H1 (cell line): ENCODE data around the gene SBNO1. TPM values are rescaled to one million over a fixed set of nuclear protein-coding genes. Genes with fewer than 3 reads are reported as not detected.

ENCODE experiments used
- CTCF ChIA-PET: fragments of 300-600 bp; sonication (Branson Sonifier 250); formaldehyde crosslinking; loops from one replicate; lab custom pipeline; 2021; ENCODE audit not compliant: partially characterized antibody; lab: Charles Lee
- POLR2A ChIA-PET: fragments of 300-600 bp; sonication (Branson Sonifier 250); formaldehyde crosslinking; loops from one replicate; lab custom pipeline; 2021; ENCODE audit warnings: inconsistent platforms; ENCODE audit not compliant: partially characterized antibody; lab: Charles Lee
- DNase-seq, 2 experiments: peaks; one replicate each; pipeline versions ENCODE4 v3.0.0 to v3.0.0-alpha.2; 2010 to 2022; ENCODE audit warnings: low spot score in 2 of 2, low read depth in 1 of 2, mixed read lengths in 1 of 2
- FAIRE-seq: peaks from 2 replicates; lab custom pipeline; 2011; peaks lifted over from hg19 to GRCh38; lab: Jason Lieb, UNC
- H2AFZ ChIP-seq: 2 replicates; pipeline ENCODE4 v1.8.1; 2012; ENCODE audit warnings: low read length, inconsistent platforms
- H2AK5ac ChIP-seq: 2 replicates; pipeline ENCODE4 v1.6.1; 2013; ENCODE audit warnings: low read depth, low read length
- H2BK120ac ChIP-seq: replicated peaks from 2 replicates; pipeline ENCODE3; 2013; ENCODE audit warnings: low read depth, low read length, inconsistent platforms
- H2BK12ac ChIP-seq: 2 replicates; pipeline ENCODE4 v1.6.1; 2013; ENCODE audit warnings: low read depth, low read length
- H2BK15ac ChIP-seq: 2 replicates; pipeline ENCODE4 v1.6.1; 2013; ENCODE audit warnings: low read length
- H2BK20ac ChIP-seq: 2 replicates; pipeline ENCODE4 v1.6.1; 2013; ENCODE audit warnings: low read length
- H2BK5ac ChIP-seq: 2 replicates; pipeline ENCODE4 v1.6.1; 2013; ENCODE audit warnings: low read depth, low read length
- H3K14ac ChIP-seq: 2 replicates; pipeline ENCODE4 v1.6.1; 2013; ENCODE audit warnings: inconsistent platforms; ENCODE audit not compliant: insufficient read length
- H3K18ac ChIP-seq: 2 replicates; pipeline ENCODE4 v1.6.1; 2013; ENCODE audit warnings: low read length; ENCODE audit errors: extremely low read depth
- H3K23ac ChIP-seq: 2 replicates; pipeline ENCODE4 v1.6.1; 2013; ENCODE audit warnings: inconsistent platforms; ENCODE audit not compliant: insufficient read length
- H3K23me2 ChIP-seq: 2 replicates; pipeline ENCODE4 v1.6.1; 2013; ENCODE audit warnings: low read depth, low read length
- H3K27ac ChIP-seq: 2 replicates; pipeline ENCODE4 v1.6.1; 2011; ENCODE audit warnings: low read depth, low read length, inconsistent platforms
- H3K27me3 ChIP-seq, 4 experiments: replicated peaks in 1 of 4; 1 replicate in 1 of 4; 2 replicates in 3 of 4; pipeline versions ENCODE4 v1.6.1 to v1.8.1; 2011 to 2013; ENCODE audit warnings: low read length in 3 of 4, mild to moderate bottlenecking in 3 of 4, inconsistent platforms in 2 of 4, mixed read lengths in 2 of 4, moderate library complexity in 1 of 4; ENCODE audit not compliant: control insufficient read depth in 3 of 4, insufficient read depth in 3 of 4; ENCODE audit errors: extremely low read depth in 1 of 4
- H3K36me3 ChIP-seq, 4 experiments: 2 replicates each; pipeline versions ENCODE4 v1.6.1 to v1.8.1; 2011 to 2013; ENCODE audit warnings: mild to moderate bottlenecking in 4 of 4, low read length in 3 of 4, moderate library complexity in 2 of 4, control low read depth in 1 of 4, inconsistent platforms in 1 of 4; ENCODE audit not compliant: insufficient read depth in 4 of 4, control insufficient read depth in 2 of 4
- H3K4ac ChIP-seq: replicated peaks from 2 replicates; pipeline ENCODE3; 2013; ENCODE audit warnings: low read length, low read depth, mixed read lengths, inconsistent platforms; ENCODE audit not compliant: insufficient read length
- H3K4me1 ChIP-seq, 4 experiments: replicated peaks in 1 of 4; 1 replicate in 1 of 4; 2 replicates in 3 of 4; pipeline versions ENCODE4 v1.6.1 to v1.8.1; 2011 to 2013; ENCODE audit warnings: low read length in 3 of 4, inconsistent platforms in 2 of 4, mixed read lengths in 1 of 4; ENCODE audit not compliant: insufficient read depth in 4 of 4, control insufficient read depth in 3 of 4
- H3K4me2 ChIP-seq, 2 experiments: 2 replicates each; pipeline versions ENCODE4 v1.6.1 to v1.8.1; 2011 to 2013; ENCODE audit warnings: low read depth in 2 of 2, low read length in 2 of 2, control low read depth in 1 of 2, inconsistent platforms in 1 of 2, mild to moderate bottlenecking in 1 of 2; ENCODE audit not compliant: insufficient read depth in 1 of 2
- H3K4me3 ChIP-seq, 4 experiments: fragments of 200-600, 300-600 bp in 1 of 4; sonication (generic), shearing (Covaris generic), sonication (Bioruptor Twin) in 1 of 4; 2 replicates each; pipeline versions ENCODE4 v1.5.1 to v1.8.1; 2011 to 2016; ENCODE audit warnings: low read length in 4 of 4, low read depth in 3 of 4, control low read depth in 2 of 4, inconsistent platforms in 2 of 4, mild to moderate bottlenecking in 2 of 4, mixed read lengths in 1 of 4, moderate library complexity in 1 of 4; ENCODE audit not compliant: insufficient read depth in 2 of 4; ENCODE audit errors: extremely low read depth in 1 of 4
- H3K56ac ChIP-seq: replicated peaks from 2 replicates; pipeline ENCODE3; 2013; ENCODE audit warnings: low read depth, mild to moderate bottlenecking, mixed read lengths, low read length, inconsistent platforms; ENCODE audit not compliant: insufficient read length
- H3K79me1 ChIP-seq: 2 replicates; pipeline ENCODE4 v1.6.1; 2013; ENCODE audit warnings: low read depth, low read length, control low read depth
- H3K79me2 ChIP-seq, 2 experiments: 2 replicates each; pipeline versions ENCODE4 v1.6.1 to v1.8.1; 2012 to 2013; ENCODE audit warnings: low read length in 2 of 2, mild to moderate bottlenecking in 2 of 2, inconsistent platforms in 1 of 2; ENCODE audit not compliant: insufficient read depth in 2 of 2, control insufficient read depth in 1 of 2
- H3K9ac ChIP-seq, 4 experiments: replicated peaks in 1 of 4; 1 replicate in 1 of 4; 2 replicates in 3 of 4; pipeline versions ENCODE4 v1.6.1 to v1.8.1; 2011 to 2013; ENCODE audit warnings: low read depth in 3 of 4, low read length in 3 of 4, control low read depth in 2 of 4, mild to moderate bottlenecking in 2 of 4, moderate library complexity in 2 of 4, inconsistent platforms in 1 of 4; ENCODE audit errors: extremely low read depth in 1 of 4
- H3K9me3 ChIP-seq, 2 experiments: 2 replicates each; pipeline versions ENCODE4 v1.6.1 to v1.8.1; 2012 to 2013; ENCODE audit warnings: mild to moderate bottlenecking in 2 of 2, moderate library complexity in 2 of 2, control low read depth in 1 of 2, inconsistent platforms in 1 of 2, low read depth in 1 of 2, low read length in 1 of 2, mixed read lengths in 1 of 2; ENCODE audit not compliant: insufficient read depth in 2 of 2
- H4K20me1 ChIP-seq, 2 experiments: replicated peaks in 1 of 2; 2 replicates each; pipeline versions ENCODE3 to v1.8.1; 2011 to 2013; ENCODE audit warnings: inconsistent platforms in 2 of 2, low read length in 2 of 2, mild to moderate bottlenecking in 1 of 2; ENCODE audit not compliant: insufficient read depth in 2 of 2, control insufficient read depth in 1 of 2
- H4K5ac ChIP-seq: 2 replicates; pipeline ENCODE4 v1.6.1; 2013; ENCODE audit warnings: low read length, low read depth, mixed read lengths, inconsistent platforms; ENCODE audit not compliant: insufficient read length
- H4K8ac ChIP-seq: 2 replicates; pipeline ENCODE4 v1.8.0; 2013; ENCODE audit warnings: mild to moderate bottlenecking, moderate library complexity, low read length, inconsistent platforms; ENCODE audit not compliant: insufficient read depth; ENCODE audit errors: extremely low read depth
- H4K91ac ChIP-seq: replicated peaks from 2 replicates; pipeline ENCODE3; 2013; ENCODE audit warnings: low read length, mixed read lengths, inconsistent platforms; ENCODE audit not compliant: insufficient read length
- CREB1 ChIP-seq: IDR thresholded peaks from 2 replicates; pipeline ENCODE4 v1.6.1; 2012; ENCODE audit warnings: inconsistent platforms
- GTF2F1 ChIP-seq: IDR thresholded peaks from 2 replicates; pipeline ENCODE4 v1.6.1; 2012; ENCODE audit warnings: low read depth, low read length, improper control_type of control experiment, borderline replicate concordance
- HDAC2 ChIP-seq, 2 experiments: fragments of 300-600 bp in 1 of 2; sonication (generic) in 1 of 2; IDR thresholded peaks; 2 replicates each; pipeline ENCODE4 v1.6.1; 2011 to 2012; ENCODE audit warnings: low read depth in 2 of 2, low read length in 2 of 2, mild to moderate bottlenecking in 2 of 2, moderate library complexity in 2 of 2, borderline replicate concordance in 1 of 2, inconsistent platforms in 1 of 2
- KDM5A ChIP-seq: fragments of 200-600 bp; IDR thresholded peaks from 2 replicates; pipeline ENCODE4 v1.7.1; 2012; ENCODE audit warnings: mild to moderate bottlenecking, low read length, inconsistent platforms, mixed read lengths
- SP4 ChIP-seq: IDR thresholded peaks from 2 replicates; pipeline ENCODE4 v1.6.1; 2012; ENCODE audit warnings: low read length, inconsistent platforms
- YY1 ChIP-seq: IDR thresholded peaks from 2 replicates; pipeline ENCODE4 v1.6.1; 2011; ENCODE audit warnings: low read depth, mild to moderate bottlenecking, low read length
- WGBS, 2 experiments: shearing (Covaris generic) in 1 of 2; methylation state at CpG; one replicate each; pipeline versions ENCODE4 v1.1.6 to v1.1.7; 2013 to 2015; ENCODE audit warnings: low lambda C conversion rate in 2 of 2, mixed read lengths in 2 of 2, inconsistent platforms in 1 of 2, low coverage in 1 of 2, missing lambda C conversion rate in 1 of 2; ENCODE audit not compliant: insufficient replicate concordance in 2 of 2, insufficient coverage in 1 of 2, insufficient read length in 1 of 2; ENCODE audit errors: extremely low coverage in 1 of 2, missing lambda C conversion rate in 1 of 2; 5-methylcytosine and 5-hydroxymethylcytosine counted together
- polyA plus RNA-seq, 7 experiments: library from polyadenylated mRNA; depleted of rRNA in 3 of 7; stranded (reverse) in 5 of 7; unstranded in 2 of 7; fragments of >200 nt in 5 of 7; fragments of 200-250 nt in 2 of 7; gene quantifications; 1 replicate in 5 of 7; 2 replicates in 1 of 7; 4 replicates in 1 of 7; pipeline versions ENCODE4 v1.2.1 to v1.2.3, GENCODE V29; 2011 to 2013; ENCODE audit warnings: missing spikeins in 2 of 7, mixed read lengths in 2 of 7
- total RNA-seq: library from RNA; stranded (reverse); fragmentation: NEBNext Ultra II Directional; extraction: Animal tissue kit (Norgen Biotek cat#: 25700); gene quantifications from 2 replicates; pipeline ENCODE4 v1.2.1, GENCODE V29; 2021

Gene SBNO1
- total and polyA plus RNA-seq, 2 of the 8 experiments (the other 6 are each of a cell fraction or from before 2014, with no cell fraction given), result 6.7 to 57.7 TPM

- H4K20me1 ChIP-seq, result peaks cover 0 to 3% of the 10 kb centered on the region in 2 experiments
- TF ChIP-seq KDM5A (no peak), YY1 (no peak), SP4 (no peak), GTF2F1 (no peak), CREB1 (no peak), HDAC2 (IDR thresholded peaks at IDR 0.05; ENCODE audit: borderline replicate concordance in 1 of 2, low read depth in 2 of 2, low read length in 2 of 2) (no peak)
- TF ChIP-seq, all 59 proteins: peak for 0
- Histone ChIP-seq H3K4me1 (no peaks in the 10 kb centered on the region), H3K18ac (no peak overlapping the region), H4K91ac (no peak overlapping the region), H3K56ac (no peak overlapping the region), H3K27ac (no peak overlapping the region), H2BK120ac (no peak overlapping the region), H2BK15ac (no peak overlapping the region), H2AK5ac (no peak overlapping the region), H3K23me2 (peaks cover 1% of the 10 kb centered on the region; the same call in 1 of the 2 replicates), H2BK12ac (no peak overlapping the region), H3K79me2 (no peaks in the 10 kb centered on the region; a peak in 1 of 4 replicates), H3K79me1 (no peaks in the 10 kb centered on the region; the same call in 1 of the 2 replicates), H4K8ac (no peak overlapping the region), H2BK5ac (no peak overlapping the region), H3K9me3 (no peaks in the 10 kb centered on the region), H2AFZ (no peak overlapping the region), H3K23ac (no peak overlapping the region), H3K14ac (no peak overlapping the region), H3K4ac (no peak overlapping the region), H3K36me3 (peaks cover 10 to 57% (median 22%) of the 10 kb centered on the region in 4 experiments; a peak in 7 of 8 replicates), H2BK20ac (no peak overlapping the region), H3K4me2 (no peak overlapping the region), H3K27me3 (no peaks in the 10 kb centered on the region), H3K9ac (no peak overlapping the region), H3K4me3 (no peak overlapping the region), H4K5ac (no peak overlapping the region)
- FAIRE-seq (no peak), DNase-seq (no peak)
- 90% methylated on average over 3 of the region's 3 CpGs; no CpG with 5 or more reads in 1 of the 2 experiments for WGBS, 2 experiments
- POLR2A ChIA-PET, result interaction anchor here (1.6 kb wide), 1 partner anchor 13 kb away, joined by 4 read pairs; no protein-coding TSS in a partner anchor
- CTCF ChIA-PET, result interaction anchor here (0.6 to 1.0 kb wide), 2 partner anchors 18 to 266 kb away, joined by 3 read pairs; no protein-coding TSS in a partner anchor
Observed at GRCh38 chr12:123335490-123335889, 29.2 kb downstream of the SBNO1 start.
